GM23248 (cell line): ENCODE measurements around the gene SNX9. TPM values are rescaled to one million over a fixed set of nuclear protein-coding genes. Genes with fewer than 3 reads are reported as not detected.

ENCODE experiments used
- DNase-seq: peaks from one replicate; pipeline ENCODE4 v3.0.0-alpha.2; 2015
- H2AFZ ChIP-seq: fragments of 200-600 bp; sonication (generic); 2 replicates; pipeline ENCODE4 v1.6.1; 2016; ENCODE audit warnings: antibody characterized with exemption
- H3F3A ChIP-seq: fragments of 200-600 bp; sonication (generic); 2 replicates; pipeline ENCODE4 v1.6.1; 2016; ENCODE audit warnings: mild to moderate bottlenecking, antibody characterized with exemption, mixed run types; ENCODE audit not compliant: insufficient read depth
- H3K27ac ChIP-seq: fragments of 200-600 bp; sonication (generic); 2 replicates; pipeline ENCODE4 v1.5.1; 2016; ENCODE audit warnings: mild to moderate bottlenecking
- H3K27me3 ChIP-seq: fragments of 200-600 bp; sonication (generic); replicated peaks from 2 replicates; pipeline ENCODE4 v1.6.1; 2016; ENCODE audit warnings: mild to moderate bottlenecking; ENCODE audit not compliant: insufficient read depth
- H3K36me3 ChIP-seq: fragments of 200-600 bp; sonication (generic); 2 replicates; pipeline ENCODE4 v1.6.1; 2016; ENCODE audit warnings: low read depth, mild to moderate bottlenecking
- H3K4me1 ChIP-seq: fragments of 200-600 bp; sonication (generic); 2 replicates; pipeline ENCODE4 v1.6.1; 2016; ENCODE audit warnings: mild to moderate bottlenecking; ENCODE audit not compliant: insufficient read depth
- H3K4me2 ChIP-seq: fragments of 200-600 bp; sonication (generic); one replicate; pipeline ENCODE4 v1.6.1; 2016; ENCODE audit warnings: mild to moderate bottlenecking; ENCODE audit not compliant: unreplicated experiment
- H3K4me3 ChIP-seq: fragments of 200-600 bp; sonication (generic); 2 replicates; pipeline ENCODE4 v1.5.1; 2016; ENCODE audit warnings: mild to moderate bottlenecking
- H3K79me2 ChIP-seq: fragments of 200-600 bp; sonication (generic); 2 replicates; pipeline ENCODE4 v1.6.1; 2016; ENCODE audit warnings: mild to moderate bottlenecking; ENCODE audit not compliant: insufficient read depth
- H3K9ac ChIP-seq: fragments of 200-600 bp; sonication (generic); 2 replicates; pipeline ENCODE4 v1.6.1; 2016; ENCODE audit warnings: mild to moderate bottlenecking
- H3K9me2 ChIP-seq: fragments of 200-600 bp; sonication (generic); 2 replicates; pipeline ENCODE4 v1.6.1; 2016; ENCODE audit warnings: mixed run types, mild to moderate bottlenecking, moderate library complexity; ENCODE audit not compliant: insufficient read depth
- H3K9me3 ChIP-seq: fragments of 200-600 bp; sonication (generic); one replicate; pipeline ENCODE4 v1.6.1; 2017; ENCODE audit warnings: low read depth
- H4K20me1 ChIP-seq: fragments of 200-600 bp; sonication (generic); 2 replicates; pipeline ENCODE4 v1.6.0; 2016; ENCODE audit not compliant: insufficient read depth
- EZH2 ChIP-seq: fragments of 200-600 bp; sonication (generic); IDR thresholded peaks from 2 replicates; pipeline ENCODE4 v1.6.1; 2018; ENCODE audit warnings: antibody characterized with exemption, mild to moderate bottlenecking; ENCODE audit not compliant: insufficient read depth, poor library complexity, severe bottlenecking
- EZH2phosphoT487 ChIP-seq: fragments of 200-600 bp; sonication (generic); IDR thresholded peaks from 2 replicates; pipeline ENCODE4 v1.6.1; 2018; ENCODE audit warnings: antibody characterized with exemption, moderate library complexity, mild to moderate bottlenecking, low read depth; ENCODE audit not compliant: insufficient read depth
- WGBS, 2 experiments: methylation state at CpG; one replicate each; pipeline ENCODE4 v1.1.6; 2015 to 2017; ENCODE audit warnings: low lambda C conversion rate in 2 of 2, low coverage in 1 of 2; ENCODE audit errors: missing lambda C conversion rate in 2 of 2; 5-methylcytosine and 5-hydroxymethylcytosine counted together
- in situ Hi-C: fragments of 300-500 bp; cut with MboI; formaldehyde crosslinking; loops from 2 replicates; pipeline ENCODE4 v1.15.0; 2020
- polyA plus RNA-seq: library from polyadenylated mRNA; unstranded; fragments of >200 nt; fragmentation: Nextera tagmentation; extraction: Ambion mirVana; gene quantifications from 2 replicates; pipeline ENCODE4 v1.2.1, GENCODE V29; 2016
- total RNA-seq: library from RNA; depleted of rRNA; stranded (reverse); fragments of >200 nt; shearing (Covaris generic); gene quantifications from 2 replicates; pipeline ENCODE4 v1.2.3, GENCODE V29; 2014

SNX9 gene
- total and polyA plus RNA-seq, 2 experiments from 2014 or later: 80.4 to 89.6 TPM

DNA sequence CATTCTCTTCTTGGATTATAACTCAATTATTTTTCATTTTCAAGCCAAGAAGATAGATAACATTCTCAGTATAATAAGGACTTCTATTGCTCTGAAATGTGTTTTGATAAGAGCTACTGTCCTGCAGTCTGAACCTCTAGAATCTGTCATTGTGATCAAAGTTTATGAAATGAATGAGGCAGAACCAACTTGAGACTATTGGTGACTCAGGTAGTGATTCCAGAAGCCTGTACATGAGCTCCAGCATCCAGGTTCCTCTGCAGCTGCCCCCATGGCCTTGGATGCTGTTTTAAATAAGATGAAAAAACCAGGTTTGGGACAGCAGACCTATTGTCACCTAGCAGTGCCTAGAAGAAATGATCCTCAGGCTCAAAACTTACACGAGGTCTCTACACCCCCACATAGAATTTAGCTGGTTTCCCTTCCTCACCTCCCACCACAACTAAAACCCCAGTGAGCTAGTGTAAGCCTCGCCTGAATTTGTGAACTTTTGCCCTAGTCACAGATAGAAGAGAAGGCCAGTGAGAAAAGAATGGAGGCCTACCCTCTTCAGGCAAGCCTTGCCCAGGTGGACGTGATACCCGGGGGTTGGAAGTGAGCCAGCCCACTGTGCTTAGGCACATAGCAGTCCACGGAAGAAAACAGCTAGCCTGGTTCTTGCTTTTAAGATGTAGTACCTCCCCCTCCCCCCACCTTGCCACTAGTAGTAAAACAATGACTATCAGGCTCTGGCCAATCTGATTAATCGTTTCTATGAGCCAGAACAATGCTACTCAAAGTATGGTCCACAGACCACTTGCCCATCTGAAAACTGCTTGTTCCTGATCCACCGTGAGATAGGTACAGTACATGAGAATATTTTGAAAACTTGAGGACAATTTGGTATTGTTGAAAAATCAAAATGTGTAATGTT lies 85.6 kb downstream of the SNX9 start:
- Histone ChIP-seq H3K36me3 (peaks cover 64% of the 10 kb centered on the region), H3K4me1 (peaks cover 20% of the 10 kb centered on the region), H2AFZ (no peak overlapping the region), H3K9ac (no peak overlapping the region), H3K27ac (no peak overlapping the region), H3K4me3 (no peak overlapping the region), H3K4me2 (no peak overlapping the region), H3F3A (peaks cover 42% of the 10 kb centered on the region), H3K79me2 (peaks cover 62% of the 10 kb centered on the region), H3K9me3 (no peaks in the 10 kb centered on the region), H3K27me3 (no peaks in the 10 kb centered on the region), H4K20me1 (0 out of 2 replicates have a peak, but pooled peaks cover under 1% of the 10 kb centered on the region), H3K9me2 (no peaks in the 10 kb centered on the region)
- WGBS, 2 experiments: 92 to 93% methylated on average over 7 of the region's 7 CpGs
- in situ Hi-C loops: no loop called here
- DNase-seq: no peak
- TF ChIP-seq EZH2phosphoT487 (no peak), EZH2 (no peak)

DNA sequence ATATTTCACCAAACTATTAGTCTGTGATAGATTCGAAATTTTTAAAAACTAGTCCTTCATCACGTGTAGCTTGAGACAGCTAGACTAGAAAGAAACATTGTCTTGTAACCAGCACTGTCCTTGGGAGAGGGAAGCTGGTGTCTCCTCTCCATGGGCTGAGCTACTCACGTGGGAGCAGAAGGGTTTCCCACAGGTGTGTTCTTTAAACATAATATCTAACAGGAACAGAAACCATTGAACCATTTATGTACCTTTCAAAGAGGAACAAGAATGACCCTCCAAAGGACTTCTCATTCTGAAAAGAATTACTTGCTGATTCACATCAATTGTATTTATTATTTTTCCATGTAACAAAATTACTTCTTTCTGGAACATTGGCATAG lies 86.2 kb downstream of the SNX9 start:
- H3K4me1 ChIP-seq: peaks cover 20% of the 10 kb centered on the region
- H3K9me2 ChIP-seq: no peaks in the 10 kb centered on the region
- peaks cover 47% of the 10 kb centered on the region for H3F3A ChIP-seq
- TF ChIP-seq EZH2 (no peak), EZH2phosphoT487 (no peak)
- no peak overlapping the region for H3K4me2 ChIP-seq
- no peak for DNase-seq
- in situ Hi-C loops: no loop called here
- no peaks in the 10 kb centered on the region for H3K9me3 ChIP-seq
- H3K27me3 ChIP-seq: no peaks in the 10 kb centered on the region
- no peak overlapping the region for H3K27ac ChIP-seq
- peaks cover 64% of the 10 kb centered on the region for H3K36me3 ChIP-seq
- no peak overlapping the region for H3K9ac ChIP-seq
- peaks cover 63% of the 10 kb centered on the region for H3K79me2 ChIP-seq
- no peak overlapping the region for H2AFZ ChIP-seq
- H3K4me3 ChIP-seq: no peak overlapping the region
- H4K20me1 ChIP-seq: 0 out of 2 replicates have a peak, but pooled peaks cover 2% of the 10 kb centered on the region
- 86 to 88% methylated on average over 3 of the region's 3 CpGs for WGBS, 2 experiments

DNA sequence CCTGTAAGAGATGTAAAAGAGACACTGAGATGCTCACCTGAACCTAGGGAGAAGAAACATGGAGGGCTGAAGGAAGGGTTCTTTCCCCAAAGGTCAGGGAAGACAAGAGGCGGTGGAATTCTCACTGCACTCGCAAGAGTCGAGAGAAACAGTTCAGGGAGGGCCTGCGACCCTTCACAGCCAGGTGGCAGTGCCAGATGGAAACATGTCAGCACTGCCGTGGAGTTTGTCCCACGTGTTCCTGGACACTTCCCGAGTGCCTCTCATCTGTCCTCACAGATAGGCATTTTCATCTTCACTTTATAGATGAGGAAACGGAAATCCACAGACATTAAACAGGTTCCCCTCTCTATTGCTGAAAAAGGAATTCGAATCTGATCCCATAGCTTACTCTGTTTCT lies 88.2 kb downstream of the SNX9 start:
- no peak for DNase-seq
- peak overlapping the region; percentile 62; the same call in 1 of the 2 replicates for H3K9ac ChIP-seq
- H3K36me3 ChIP-seq: peaks cover 58% of the 10 kb centered on the region
- H3K4me3 ChIP-seq: no peak overlapping the region
- H3F3A ChIP-seq: peaks cover 48% of the 10 kb centered on the region
- no peak for TF ChIP-seq EZH2
- no peak for TF ChIP-seq EZH2phosphoT487
- H3K4me2 ChIP-seq: peak overlapping the region; percentile 73
- H3K27ac ChIP-seq: peak overlapping the region; percentile 83
- in situ Hi-C loops: no loop called here
- no peaks in the 10 kb centered on the region for H3K9me2 ChIP-seq
- no peaks in the 10 kb centered on the region for H3K27me3 ChIP-seq
- WGBS, 2 experiments: 55 to 64% methylated on average over 9 of the region's 9 CpGs
- no peak overlapping the region for H2AFZ ChIP-seq
- no peaks in the 10 kb centered on the region for H3K9me3 ChIP-seq
- H4K20me1 ChIP-seq: 0 out of 2 replicates have a peak, but pooled peaks cover 2% of the 10 kb centered on the region
- H3K79me2 ChIP-seq: peaks cover 67% of the 10 kb centered on the region
- H3K4me1 ChIP-seq: peaks cover 20% of the 10 kb centered on the region

DNA sequence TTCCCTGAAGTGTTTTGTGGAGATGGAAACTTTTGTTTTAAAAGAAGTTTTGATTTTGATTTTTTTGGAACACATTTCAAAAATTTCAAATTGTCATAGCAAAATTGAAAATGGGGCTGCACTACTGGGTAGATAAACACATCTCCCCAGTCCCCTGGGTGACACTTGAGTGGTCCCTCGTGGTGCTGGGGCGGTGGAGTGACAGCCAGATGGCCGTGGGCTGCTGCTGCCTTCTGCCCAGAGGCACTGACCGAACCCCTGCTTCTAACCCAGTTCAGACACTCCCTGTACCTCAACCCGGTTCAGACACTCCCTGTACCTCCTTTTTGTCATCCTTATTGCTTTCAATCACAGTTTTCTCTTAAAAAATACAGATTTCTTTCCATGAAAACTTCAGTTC lies 88.7 kb downstream of the SNX9 start:
- Histone ChIP-seq H2AFZ (no peak overlapping the region), H3F3A (peaks cover 53% of the 10 kb centered on the region), H3K79me2 (peaks cover 67% of the 10 kb centered on the region), H3K27me3 (no peaks in the 10 kb centered on the region), H3K36me3 (peaks cover 58% of the 10 kb centered on the region), H3K27ac (peak overlapping the region; percentile 83), H3K9me3 (no peaks in the 10 kb centered on the region), H4K20me1 (0 out of 2 replicates have a peak, but pooled peaks cover 2% of the 10 kb centered on the region), H3K4me2 (peak overlapping the region; percentile 73), H3K4me1 (peaks cover 20% of the 10 kb centered on the region), H3K9me2 (no peaks in the 10 kb centered on the region), H3K9ac (peak overlapping the region; percentile 62), H3K4me3 (peak overlapping the region; percentile 27)
- WGBS, 2 experiments: 71% methylated on average over 5 of the region's 5 CpGs
- no peak for DNase-seq
- TF ChIP-seq EZH2phosphoT487: no peak
- no peak for TF ChIP-seq EZH2
- in situ Hi-C loops: no loop called here
